Kidney tubule cell (primary cell): Measurements from ENCODE around the gene ZNF213.

Experiments
- DNase-seq: peaks from one replicate; pipeline ENCODE4 v3.0.0-alpha.2; 2018; ENCODE audit warnings: low spot score

Gene ZNF213, protein sequence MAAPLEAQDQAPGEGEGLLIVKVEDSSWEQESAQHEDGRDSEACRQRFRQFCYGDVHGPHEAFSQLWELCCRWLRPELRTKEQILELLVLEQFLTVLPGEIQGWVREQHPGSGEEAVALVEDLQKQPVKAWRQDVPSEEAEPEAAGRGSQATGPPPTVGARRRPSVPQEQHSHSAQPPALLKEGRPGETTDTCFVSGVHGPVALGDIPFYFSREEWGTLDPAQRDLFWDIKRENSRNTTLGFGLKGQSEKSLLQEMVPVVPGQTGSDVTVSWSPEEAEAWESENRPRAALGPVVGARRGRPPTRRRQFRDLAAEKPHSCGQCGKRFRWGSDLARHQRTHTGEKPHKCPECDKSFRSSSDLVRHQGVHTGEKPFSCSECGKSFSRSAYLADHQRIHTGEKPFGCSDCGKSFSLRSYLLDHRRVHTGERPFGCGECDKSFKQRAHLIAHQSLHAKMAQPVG

DNA sequence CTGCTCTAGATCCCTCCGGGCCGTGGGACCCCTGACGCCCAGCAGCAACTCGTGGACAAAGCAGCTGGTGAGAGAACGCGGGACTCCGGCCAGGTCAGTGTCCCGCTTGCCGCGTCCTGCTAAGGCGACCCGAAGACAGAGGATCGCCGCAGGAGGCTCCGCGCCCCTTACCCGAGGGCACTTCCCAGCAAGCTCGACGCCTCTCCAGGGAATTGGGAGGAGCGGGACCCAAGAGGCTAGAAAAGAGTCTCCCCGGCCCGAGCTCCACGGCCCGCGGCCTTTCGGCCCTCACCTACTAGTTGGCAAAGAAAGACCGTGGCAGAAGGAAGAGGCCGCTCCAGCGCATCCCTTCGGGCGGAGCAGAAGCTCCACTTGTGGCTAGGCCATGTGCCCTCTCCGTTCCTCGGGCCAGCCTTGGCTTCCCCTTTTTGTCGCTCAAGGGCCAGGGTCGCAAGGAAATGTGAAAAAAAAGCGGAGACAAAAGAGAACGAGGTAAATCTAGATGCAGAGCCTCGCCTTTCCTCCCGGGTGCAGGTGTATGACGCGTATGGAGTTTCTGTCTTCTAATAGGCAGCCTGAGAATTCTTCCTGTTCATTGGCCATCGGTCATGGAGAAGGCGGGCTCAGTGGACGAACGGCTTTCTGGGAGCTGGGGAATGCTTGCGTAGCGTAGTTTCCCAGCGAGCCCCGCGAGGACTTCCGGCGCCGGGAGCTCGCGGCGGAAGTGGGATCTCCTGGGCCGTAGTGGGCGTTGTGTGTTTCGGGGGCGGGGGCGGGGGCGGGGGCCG, at the start of gene ZNF213:
TSS of gene ZNF213 (plus strand) at position 692 of the 788 bp plus-strand sequence. CDS start 2,252 bp downstream, outside the sequence.
- DNase-seq: peak; percentile 98

DNA sequence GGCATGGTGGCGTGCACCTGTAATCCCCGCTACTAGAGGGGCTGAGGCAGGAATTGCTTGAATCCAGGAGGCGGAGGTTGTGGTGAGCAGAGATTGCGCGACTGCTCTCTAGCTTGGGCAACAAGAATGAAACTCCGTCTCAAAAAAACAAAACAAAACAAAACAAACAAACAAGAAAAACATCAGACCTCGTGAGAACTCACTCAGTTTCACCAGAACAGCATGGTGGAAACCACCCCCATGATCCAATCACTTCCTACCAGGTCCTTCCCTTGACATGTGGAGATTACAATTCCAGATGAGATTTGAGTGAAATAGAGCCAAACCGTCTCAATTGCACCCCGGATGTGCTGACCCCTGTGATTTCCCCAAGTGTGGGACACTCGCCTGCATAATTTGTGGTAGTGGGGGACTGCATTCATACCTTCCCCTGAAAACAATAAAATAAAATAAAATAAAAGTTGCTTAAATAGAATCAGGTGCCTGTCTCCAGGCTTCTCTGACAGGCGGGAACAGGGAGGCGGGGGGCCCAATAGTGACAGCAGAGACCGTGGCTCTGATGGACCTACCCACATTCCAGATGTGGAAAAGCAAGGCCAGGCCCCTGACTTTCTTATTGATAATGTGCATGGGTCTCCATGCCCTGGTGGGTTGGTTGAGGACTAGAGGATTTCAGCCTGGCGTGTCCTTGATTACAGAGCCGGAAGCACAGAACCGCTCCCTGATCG, 48.8 kb upstream of the ZNF213 start:
- no peak for DNase-seq

DNA sequence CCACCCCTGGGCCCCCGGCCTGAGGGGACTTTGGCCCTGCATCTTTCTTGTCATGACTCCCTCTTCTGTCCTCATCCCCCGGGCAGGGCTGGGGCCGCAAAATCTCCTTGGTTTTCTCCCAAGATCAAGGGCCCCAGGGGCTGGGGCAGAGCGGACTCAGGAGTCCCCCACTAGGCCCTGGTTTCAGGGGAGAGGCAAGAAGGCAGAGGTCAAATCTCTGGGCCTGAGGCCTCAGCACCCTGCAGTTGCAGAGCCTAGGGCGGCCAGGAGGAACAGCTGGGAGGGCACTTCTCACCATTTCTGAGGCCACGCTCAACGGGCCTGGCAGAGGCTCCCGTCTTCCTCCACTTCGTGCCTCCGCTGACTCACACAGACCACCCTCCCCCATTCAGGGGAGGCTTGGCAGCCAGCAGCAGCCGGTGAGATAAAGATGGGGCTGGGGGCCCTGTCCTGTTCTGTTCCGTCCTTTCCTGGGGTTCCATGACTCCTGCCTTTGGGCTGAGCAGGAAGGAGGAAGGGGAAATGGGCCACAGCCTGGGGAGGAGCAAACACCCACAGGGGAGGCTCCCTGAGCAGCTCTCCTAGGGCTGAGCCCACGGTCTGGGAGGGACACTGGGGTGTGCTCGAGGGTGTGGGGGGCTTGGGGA, 48.1 kb upstream of the ZNF213 start:
- no peak for DNase-seq

DNA sequence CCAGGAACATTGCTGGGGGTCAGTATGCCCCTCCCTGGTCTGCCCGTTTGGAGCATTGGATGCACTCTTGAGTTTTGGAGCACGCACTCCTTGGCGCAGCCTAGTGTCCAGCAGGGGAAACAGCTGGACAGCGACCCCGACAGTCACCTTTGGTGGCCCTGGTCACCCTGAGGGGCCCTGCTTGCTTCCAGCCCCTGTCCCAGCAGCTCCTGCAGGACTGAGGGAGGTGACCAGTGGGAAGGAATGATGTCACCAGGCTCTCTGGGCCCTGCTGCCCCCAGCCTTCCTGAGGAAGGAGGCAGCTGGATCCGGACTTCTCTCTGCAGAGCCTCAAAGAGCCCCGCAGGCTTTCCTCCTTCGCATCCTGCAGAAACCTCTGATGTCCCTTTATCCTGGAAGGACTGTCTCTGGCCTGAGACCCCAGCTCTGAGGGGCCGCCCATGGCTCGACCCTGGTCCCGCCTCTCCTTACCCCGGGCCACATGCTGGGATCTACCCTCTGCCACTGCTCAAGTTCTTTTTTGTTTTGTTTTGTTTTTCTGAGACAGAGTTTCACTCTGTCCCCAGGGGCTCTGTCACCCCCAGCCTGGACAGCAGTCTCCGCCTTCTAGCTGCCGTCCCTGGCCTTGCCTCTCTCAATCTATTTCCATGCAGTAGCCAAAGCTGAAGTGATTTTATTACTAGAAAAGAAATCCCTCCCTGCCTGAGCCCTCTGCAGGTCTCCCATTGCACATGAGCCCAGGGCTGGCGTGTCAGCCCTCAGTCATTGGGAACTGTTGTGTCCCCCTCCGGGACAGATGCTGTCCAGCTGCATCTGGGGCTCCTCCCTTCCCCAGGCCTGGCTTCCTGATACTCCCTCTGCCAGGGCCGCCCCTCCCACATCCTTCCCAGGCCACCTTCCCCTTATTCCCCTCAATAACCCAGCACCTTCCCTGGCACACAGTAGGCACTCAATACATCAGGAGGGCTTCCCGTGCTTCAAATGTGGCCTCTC, 47.3 kb upstream of the ZNF213 start:
- DNase-seq: no peak

DNA sequence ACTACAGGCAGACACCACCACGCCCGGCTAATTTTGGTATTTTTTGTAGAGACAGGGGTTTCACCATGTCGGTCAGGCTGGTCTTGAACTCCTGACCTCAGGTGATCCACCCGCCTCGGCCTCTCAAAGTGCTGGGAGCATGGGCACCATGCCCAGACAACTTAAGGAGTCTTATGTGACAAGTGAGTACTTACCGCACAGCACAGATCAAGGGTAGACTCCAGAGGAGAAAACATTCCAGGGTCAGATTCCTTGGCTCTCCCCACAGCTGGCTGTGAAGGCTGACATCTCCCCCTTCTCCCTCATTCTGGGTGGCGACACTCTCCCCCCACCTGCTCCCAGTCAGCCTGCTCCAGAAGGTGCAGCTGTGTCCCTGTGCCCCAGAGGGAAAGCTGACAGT, 46.4 kb upstream of the ZNF213 start:
- no peak for DNase-seq

DNA sequence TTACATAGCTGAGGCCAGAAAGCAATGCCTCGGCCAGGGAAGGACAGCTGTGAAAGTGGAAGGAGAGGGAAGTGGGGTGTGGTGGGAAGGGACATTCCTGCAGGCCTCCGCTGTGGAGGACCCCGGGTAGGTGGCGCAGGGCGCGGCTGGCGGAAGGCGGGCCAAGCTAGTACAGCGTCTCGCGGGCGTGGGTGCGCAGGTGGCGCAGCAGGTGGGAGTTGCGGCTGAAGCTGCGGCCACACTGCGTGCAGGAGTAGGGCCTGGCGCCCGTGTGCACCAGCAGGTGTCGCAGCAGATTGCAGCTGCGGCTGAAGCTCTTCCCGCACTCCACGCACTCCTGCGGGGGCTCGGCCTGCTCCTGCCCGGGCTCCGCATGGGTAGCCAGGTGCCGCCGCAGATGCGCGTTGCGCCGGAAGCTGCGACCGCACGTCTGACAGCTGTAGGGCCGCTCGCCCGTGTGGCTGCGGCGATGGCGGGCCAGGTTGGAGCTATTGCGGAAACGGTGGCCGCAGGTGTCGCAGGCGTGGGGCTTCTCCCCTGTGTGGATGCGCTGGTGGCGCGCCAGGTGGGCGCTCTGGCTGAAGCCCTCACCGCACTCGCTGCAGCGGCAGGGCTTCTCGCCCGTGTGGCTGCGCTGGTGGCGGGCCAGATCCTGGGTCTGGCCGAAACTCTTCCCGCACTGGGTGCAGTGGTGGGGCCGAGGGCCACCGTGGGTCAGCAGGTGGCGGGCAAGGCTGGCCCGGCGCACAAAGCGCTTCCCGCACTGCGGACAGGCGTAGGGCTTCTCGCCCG, 45.7 kb upstream of the ZNF213 start:
- DNase-seq: no peak

DNA sequence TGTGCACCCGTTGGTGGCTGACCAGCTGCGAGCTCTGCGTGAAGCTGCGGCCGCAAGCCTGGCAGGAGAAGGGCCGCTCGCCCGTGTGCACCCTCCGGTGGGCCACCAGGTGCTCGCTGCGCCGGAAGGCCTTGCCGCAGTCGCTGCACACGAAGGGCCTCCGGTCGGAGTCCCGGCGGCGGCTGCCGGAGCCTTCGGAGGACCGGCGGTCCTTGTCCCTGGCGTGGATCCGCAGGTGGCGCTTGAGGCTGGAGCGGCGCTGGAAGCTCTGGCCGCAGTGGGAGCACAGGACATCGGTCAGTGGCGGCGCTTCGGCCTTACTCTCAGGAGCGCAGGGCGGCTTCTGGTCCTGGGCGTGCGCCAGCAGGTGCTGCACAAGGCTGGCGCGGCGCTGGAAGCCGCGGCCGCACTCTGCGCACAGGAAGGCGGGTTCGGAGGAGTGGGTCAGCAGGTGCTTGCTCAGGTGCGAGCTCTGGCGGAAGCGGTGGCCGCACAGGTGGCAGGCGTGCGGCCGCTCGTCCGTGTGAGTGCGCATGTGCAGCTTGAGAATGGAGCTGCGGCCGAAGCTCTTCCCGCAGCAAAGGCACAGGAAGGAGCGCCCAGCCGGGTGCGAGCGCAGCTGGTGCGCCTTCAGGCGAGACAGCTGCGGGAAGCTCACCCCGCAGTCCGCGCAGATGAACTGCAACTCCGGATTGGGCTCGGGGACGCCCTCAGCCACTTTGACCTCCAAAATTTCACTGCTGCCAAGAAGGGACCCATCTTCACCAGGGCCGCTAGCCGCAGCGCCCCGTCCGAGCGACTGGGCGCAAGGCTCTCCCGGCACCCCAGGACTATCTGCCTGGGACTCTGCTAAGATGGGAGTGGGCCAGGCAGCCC, 44.9 kb upstream of the ZNF213 start:
- no peak for DNase-seq

DNA sequence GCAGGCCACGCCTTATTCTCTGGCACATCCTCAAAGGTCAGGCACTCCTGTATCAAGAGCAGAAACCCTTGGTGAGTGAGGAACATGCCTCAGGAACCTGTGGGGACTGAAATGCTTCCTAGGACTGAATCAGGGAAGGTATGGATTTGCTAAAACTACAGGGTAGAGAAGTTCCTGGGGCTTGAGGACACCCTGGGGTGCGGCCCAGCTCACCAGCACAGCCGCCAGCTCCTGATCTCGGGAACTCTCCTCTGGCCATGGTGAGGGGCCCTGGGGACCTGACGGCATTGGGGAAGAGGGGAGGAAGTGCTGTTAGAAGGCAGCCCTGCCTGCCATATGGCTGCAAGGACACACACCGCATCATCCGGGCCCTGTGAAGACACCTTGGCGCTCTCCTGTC, 43.3 kb upstream of the ZNF213 start:
- no peak for DNase-seq

DNA sequence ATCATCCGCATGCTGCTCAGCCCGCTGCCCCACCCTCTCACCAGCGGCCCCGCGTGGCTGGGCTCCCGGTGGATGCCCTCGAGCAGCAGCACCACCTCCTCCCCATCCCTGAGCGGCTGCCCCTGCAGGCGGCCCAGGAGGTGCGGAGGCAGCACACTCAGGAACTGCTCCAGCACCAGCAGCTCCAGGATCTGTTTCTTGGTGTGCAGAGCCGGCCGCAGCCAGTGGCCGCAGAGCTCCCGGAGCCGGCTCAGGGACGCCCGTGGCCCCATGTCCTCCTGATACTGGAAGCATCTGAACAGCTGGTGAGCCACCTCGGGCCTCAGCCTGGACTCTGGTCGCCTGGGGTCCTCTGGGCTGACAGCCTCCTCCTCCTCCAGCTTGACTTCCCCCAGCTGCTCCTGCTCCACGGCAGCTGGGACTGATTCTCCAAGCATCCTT, 42.3 kb upstream of the ZNF213 start:
- no peak for DNase-seq

DNA sequence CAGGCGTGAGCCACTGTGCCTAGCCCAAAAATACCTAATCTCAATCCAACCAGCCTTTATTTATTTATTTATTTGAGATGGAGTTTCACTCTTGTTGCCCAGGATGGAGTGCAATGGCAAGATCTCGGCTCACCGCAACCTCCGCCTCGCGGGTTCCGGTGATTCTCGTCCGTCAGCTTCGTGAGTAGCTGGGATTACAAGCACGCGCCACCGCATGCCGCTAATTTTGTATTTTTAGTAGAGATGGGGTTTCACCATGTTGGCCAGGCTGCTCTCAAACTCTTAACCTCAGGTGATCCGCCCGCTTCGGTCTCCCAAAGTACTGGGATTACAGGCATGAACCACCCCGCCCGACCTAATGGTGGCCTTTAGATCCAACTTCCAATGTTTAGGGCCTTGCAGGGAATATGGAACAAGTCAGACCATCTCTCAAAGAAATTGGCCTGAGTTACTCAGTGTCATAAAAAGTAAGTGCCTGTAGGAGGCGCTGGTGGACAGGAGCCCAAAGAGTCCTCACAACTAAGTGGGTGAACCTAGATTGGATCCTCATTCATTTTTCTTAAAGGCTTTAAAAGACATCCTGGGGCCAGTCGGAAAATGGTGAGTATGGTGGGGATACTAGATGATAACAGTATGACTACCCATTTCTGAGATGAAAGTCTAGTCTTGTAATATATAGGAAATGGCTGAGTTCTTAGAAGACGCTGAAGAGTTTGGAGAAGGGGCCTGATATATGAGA, 40.4 kb upstream of the ZNF213 start:
- DNase-seq: peak; percentile 41

DNA sequence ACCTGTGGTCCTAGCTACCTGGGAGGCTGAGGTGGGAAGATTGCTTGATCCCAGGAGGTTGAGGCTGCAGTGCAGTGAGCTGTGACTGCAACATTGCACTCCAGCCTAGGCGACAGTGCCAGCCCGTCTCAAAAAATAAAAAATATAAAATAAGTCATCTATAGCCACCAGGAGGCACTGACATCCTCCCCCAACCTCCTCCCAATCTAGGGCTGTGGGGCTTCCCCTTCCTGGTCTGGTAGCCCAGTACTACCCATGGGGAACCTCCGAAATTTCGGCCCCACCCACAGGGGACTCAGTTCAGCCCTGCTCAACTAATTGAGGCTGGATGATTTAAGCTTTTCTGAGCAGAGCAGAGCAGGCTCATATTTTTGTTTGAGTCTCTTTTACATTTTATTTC, 39.0 kb upstream of the ZNF213 start:
- no peak for DNase-seq

DNA sequence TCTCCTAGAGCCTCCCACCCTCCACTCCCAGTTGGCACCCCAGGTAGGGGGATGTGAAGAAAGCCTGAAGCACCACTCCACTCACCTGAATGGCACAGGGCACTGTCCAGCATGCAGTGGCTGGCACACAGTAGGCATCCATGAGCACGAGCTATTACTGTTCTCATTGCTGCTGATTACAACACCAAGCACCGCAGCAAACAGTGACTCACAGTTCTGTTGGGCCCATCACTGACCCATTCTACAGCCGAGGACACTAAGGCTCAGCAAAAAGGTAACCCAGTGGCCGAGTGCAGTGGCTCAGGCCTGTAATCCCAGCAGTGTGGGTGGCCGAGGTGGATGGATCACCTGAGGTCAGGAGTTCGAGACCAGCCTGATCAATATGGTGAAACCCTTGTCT, 38.5 kb upstream of the ZNF213 start:
- DNase-seq: no peak

DNA sequence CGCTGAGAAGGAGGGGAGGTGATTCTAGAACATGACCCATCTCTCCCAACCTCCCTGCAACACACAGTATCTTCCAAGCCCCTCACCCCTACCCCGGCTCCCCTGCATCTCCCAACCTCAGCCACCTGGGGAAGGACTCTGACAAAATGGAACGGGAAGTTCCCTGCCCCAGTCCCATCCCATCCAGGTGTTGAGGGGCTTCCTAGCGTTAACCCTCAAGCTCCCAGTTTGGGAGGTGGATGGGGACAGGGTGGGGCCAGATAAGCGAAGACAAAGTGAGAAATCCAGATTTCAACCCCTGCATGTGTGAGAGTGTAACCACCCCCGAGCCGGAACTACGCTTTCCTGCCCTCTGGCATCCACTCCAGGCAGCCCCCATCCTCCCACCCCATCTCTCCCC, 37.6 kb upstream of the ZNF213 start:
- no peak for DNase-seq

DNA sequence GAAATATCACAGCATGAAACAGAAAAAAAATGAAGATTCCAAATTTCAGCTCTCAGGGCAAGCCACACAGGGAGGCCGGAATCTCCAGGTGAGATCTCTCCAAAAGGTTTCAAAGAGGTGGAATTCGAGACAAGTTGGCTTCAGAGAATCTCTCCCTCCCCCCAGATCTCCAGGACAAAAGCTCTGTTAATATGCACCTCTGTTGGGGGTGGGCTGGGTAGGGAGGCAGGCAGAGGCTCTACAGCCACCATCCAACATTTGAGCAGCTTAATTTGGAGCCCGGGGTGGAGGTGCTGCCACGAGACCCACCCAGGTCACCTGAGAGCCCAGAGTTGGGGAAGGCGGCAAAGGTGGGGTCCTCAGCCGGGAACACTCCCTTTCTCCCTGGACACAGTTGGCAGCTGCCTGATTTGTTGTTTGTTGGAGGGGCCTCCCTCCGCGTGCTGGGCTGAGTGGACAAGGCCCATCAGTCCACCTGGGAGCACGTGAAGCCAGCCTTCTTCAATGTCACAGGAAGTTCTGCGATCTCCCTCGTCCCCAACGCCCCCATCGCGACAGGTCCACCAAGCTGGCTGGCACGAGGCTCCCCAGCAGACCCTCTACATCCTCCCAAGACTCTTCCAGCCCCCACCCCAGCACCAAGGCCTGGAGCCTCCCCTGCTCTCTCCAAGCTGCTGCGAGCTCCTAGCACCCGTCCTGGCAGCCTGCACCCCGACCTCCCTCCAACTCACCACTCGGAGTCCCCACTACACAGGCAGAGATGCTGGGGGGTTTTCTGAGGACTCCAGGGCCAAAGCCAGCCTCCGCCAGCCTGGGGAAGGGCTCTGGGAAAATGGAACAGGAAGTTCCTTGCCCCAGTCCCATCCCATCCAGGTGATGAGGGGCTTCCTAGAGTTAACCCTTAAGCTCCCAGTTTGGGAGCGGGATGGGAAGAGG, 36.1 kb upstream of the ZNF213 start, which contains the start of gene ZSCAN10:
TSS of gene ZSCAN10 (minus strand) at position 836 of the 936 bp plus-strand sequence. CDS start 6,357 bp downstream, outside the sequence.
- no peak for DNase-seq

DNA sequence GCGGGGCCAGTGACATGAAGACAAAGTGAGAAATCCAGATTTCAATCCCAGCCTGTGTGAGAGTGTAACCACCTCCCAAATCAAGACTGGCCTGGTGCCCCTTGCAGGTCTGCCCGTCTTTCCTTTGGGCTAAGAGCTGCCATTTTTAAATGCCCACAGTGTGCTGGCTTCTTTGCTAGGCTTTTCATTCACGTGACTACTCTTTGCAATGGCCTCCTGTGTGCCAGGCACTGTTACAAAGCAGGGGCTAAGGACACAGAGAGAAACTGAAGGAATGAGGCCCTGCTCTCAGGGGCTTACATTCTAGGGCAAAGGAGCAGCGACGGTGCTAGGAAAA, 35.5 kb upstream of the ZNF213 start:
- DNase-seq: no peak

DNA sequence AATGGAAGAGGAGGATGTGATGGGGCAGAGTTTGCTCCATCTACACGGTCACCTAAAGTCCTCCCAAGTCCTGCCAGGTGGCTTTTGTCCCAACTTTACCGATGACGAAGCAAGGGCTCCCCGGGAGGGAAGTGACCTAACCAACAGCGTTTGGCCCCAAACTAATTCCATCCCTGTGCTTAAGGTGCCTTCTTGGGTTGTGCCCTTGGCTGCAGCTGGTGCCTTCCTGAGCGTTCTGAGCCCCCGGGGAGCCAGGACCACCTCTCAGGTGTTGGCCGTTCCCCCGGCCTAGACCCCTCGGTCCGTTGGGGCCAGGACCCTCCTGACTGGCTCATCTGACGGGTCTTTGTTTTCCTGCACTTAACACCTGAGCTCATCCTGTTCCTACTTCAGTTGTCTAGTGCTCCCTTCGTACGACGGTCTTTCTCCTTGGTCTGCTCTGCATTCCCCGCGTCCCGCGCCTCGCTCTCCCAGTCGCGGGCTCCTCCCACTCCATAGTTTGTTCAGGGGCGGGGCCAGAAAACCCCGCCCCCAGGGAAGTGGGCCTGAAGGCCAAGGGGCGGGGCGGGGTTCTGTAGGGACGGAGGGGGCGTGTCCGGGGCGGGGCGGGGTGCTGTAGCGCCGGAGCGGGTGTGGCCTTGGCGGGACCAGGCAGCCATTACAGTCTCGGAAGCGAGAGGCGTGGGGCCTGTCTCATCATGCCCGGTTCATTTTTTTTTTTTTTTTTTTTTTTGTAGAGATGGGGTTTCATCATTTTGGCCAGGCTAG, 34.9 kb upstream of the ZNF213 start:
- DNase-seq: peak; percentile 75
